Measurements from ENCODE around the gene SUMF1.

The SUMF1 gene

GRCh38 chr3:4376499-4376898 is 90.6 kb downstream of the SUMF1 start:
- DNase-seq: peak in 1 of 3 donors; percentile 19

DNA sequence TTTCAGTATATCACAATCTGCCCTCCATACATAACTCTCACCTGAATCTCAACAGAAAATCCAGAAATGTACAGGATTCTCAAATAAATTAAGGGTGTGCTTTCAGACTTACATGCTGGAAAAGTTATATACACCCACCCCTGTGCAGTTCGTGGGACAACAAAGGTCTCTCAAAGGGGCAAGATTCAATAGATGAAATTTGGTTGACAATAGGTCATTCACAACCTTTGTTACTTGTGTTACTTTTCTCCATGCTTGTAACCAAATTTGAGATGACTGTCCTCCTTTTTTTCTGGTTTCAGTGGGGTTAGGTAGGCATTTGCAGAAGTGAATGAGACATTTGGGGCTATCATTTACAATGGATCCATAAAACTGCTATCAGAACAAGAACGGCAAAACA is 91.2 kb downstream of the SUMF1 start:
- DNase-seq: no peak

DNA sequence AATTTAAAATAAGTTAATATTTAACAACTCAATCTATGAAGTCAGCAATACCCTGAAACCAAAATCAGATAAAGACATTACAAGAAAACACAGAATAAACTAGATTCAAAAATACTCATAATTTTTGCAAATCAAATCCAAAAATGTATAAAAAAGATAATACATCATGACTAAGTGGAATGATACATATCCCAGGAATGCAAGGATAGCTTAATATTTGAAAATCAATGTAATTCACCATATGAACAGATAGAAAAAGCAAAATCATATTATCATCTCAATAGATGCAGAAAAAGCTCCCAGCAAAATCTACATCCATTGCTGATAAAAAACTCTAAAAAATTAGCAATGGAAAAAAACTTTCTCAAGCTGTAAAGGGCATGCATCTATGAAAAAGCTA is 93.4 kb downstream of the SUMF1 start:
- DNase-seq: no peak

- DNase-seq: no peak
These were observed 104.5 kb downstream of the SUMF1 start for GRCh38 chr3:4362523-4362922.

- no peak for DNase-seq
These were observed 106.3 kb downstream of the SUMF1 start for GRCh38 chr3:4360817-4361216.

GRCh38 chr3:4359805-4360502 is 107.1 kb downstream of the SUMF1 start:
- no peak for DNase-seq

GRCh38 chr3:4358273-4358672 is 108.8 kb downstream of the SUMF1 start:
- no peak for DNase-seq

- DNase-seq: no peak
These were observed 110.3 kb downstream of the SUMF1 start for GRCh38 chr3:4356546-4357410.

- no peak for DNase-seq
These were observed 110.9 kb downstream of the SUMF1 start for GRCh38 chr3:4356220-4356540.

DNA sequence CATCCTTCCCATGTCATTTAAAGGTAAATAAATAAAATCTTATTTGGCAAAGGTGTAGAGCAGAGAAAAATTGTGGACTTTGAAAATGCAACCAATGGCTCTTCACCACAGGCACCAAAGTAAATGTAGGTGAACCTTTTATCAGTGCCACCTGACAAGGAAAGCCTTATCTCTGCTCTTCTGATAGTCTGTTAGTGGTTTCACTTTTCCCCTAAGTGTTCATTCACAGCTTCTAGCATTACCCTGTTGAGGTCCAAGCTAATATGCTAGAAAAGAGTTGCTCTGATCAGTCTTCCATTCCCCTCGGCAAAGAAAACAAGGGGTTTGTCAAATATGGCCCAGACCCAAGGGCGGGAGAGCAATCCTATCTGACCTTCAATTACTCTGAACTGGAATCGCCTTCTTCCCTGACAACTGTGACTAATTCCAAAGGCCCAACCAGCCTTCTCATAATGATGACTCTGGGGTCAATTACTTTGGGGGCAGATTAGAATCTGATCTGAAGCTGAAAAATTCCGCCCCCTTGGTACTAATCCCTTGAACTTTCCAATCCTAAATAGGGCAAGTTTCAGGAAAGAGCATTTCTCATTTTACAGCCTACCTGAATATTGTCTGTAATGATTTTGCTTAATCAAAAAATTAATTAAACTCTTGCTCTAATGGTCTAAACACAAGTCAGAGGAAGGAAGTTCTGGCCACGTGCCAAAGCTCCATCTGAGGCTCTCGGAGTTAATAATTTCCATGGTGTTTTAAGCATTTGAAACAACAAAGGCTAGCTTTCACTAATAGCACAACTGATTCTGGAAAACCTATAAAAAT is 111.5 kb downstream of the SUMF1 start:
- DNase-seq: no peak

GRCh38 chr3:4351872-4352271 is 115.2 kb downstream of the SUMF1 start:
- no peak for DNase-seq

DNA sequence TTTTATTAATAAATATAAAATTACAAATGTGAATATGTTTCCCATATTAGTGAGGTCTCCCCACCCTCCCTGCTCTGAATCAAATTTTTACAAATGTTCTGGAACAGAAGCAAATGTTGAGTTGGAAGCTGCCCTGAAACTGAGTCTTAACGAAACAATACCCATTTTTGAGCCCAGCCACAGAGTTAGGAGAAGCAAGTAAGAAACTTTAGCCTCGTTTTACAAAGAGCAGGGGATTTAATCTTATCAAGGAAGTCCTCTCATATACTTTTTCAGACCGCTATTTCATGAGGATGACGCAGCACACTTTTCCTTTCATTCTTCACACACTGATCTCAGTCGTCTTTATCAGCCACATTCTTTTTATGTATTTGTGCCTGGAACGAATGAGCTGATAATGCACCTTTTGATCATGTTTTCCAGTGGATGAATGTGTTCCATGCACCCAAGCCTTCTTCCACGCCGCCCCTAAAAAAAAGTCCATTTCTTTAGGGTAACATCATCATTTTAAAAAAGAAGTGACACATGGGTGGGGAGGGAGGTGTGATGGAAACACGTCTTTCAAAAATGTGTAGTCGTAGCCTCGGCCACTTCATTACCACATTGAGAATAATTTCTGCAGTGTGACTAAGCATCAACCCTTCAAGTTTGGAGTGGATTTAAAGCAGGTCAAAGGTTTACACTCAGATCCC is 115.8 kb downstream of the SUMF1 start:
- peak; percentile 51 to 69 (median 62) for DNase-seq

DNA sequence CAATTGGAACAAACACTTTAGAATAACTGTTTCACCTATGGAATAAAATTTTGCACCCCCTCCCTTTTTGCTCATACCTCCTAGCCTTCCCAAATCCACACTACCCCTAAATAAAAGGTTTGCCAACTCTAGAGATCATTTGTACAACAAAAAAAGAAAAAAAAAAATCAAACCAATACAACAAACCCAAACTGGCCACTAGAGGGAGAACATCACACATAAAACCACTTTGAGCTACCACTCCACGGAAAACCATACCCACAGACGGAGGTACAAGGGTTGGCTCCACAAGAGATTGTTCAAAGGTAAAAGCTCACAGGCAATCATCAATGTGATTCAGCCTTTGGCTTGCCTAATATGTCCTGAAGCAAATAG is 116.3 kb downstream of the SUMF1 start:
- DNase-seq: peak; percentile 80 to 86 (median 82)

GRCh38 chr3:4343258-4343657 is 123.8 kb downstream of the SUMF1 start:
- DNase-seq: peak in 1 of 3 donors; percentile 23

- no peak for DNase-seq
These were observed 125.8 kb downstream of the SUMF1 start for GRCh38 chr3:4341336-4341675.

- peak in 2 of 3 donors; percentile 24 to 33 for DNase-seq
These were observed 126.4 kb downstream of the SUMF1 start for GRCh38 chr3:4340411-4341335.

DNA sequence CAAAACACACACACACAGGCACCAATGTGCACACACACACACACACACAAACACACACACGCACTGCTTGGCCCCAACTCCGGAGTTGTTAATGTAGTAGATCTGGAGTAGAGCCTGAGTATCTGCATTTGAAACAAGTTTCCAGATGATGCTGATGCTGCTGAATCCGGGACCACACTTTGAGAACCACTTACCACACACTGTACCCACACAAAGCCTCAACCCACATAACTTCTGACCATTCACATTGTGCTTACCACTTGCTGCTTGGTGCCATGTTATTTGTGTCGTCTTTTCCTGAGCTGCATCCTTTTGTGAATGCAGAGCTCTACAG is 127.0 kb downstream of the SUMF1 start:
- DNase-seq: no peak

GRCh38 chr3:4338751-4339150 is 128.3 kb downstream of the SUMF1 start:
- no peak for DNase-seq

DNA sequence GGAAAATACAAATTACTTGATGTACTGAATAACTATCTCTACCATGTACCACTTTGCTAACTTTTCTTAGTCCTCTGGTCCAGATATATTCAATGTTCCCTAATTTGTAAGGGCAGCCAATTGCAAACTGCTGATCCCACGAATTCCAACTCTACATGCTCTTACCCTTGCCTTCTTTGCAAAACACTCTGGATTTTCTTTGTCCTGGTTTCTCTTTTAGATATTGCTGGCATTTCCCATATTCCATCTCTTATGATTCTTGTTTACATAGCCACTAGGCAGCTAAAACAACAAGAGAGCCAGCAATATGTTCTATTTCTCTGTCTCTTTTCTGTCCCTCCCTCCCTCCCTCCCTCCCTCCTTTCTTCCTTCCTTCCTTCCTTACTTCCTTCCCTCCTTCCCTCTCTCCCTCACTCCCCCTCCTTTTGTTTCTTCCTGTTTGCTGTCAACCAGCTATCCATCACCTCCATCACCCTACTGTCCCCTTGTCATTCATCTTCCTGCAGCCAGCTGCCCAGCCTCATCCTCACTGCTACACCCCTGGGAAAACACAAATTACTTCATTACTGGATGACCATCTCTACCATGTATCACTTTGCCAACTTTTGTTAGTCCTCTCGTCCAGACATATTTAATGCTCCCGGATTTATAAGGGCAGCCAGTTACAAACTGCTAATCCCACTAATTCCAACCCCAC is 130.1 kb downstream of the SUMF1 start:
- no peak for DNase-seq

DNA sequence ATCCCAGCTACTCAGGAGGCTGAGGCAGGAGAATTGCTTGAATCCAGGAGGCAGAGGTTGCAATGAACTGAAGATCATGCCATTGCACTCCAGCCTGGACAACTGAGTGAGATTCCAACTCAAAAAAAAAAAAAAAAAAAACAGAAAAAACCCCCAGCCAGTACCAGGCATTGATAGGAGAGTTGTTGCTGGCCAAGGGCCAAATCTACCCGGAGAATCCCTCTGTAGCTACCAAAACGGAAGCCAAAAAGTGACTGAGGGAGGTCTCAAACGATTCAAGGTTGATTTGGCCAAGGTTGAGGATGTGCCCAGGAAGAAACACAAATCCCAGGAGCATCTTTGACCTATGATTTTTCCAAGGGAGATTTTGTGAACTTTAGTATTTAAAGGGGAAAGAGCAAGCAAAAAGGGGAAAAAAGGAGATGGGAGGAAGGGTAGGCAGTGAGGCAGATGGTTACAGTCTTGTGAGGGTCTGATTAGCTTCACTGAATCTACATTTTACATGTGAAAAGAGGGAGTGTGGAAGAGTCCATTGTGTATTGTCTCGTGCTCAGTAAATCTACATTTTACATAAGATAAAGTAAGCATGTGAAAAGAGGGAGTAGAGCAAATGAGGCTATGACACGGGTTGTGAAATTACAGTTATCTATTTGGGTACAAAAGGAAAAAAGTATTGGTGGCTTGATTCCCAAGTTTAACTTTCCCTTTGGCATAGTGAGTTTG is 131.1 kb downstream of the SUMF1 start:
- DNase-seq: no peak

- no peak for DNase-seq
These were observed 132.5 kb downstream of the SUMF1 start for GRCh38 chr3:4334548-4334947.

Measured in suppressor macrophage treated with lipopolysaccharide for 1 hour (primary cell).